A673 (cell line): Measurements from ENCODE around the gene NAA10. TPM values are rescaled to one million over a fixed set of nuclear protein-coding genes. Genes with fewer than 3 reads are reported as not detected.

Experiments
- BruUV-seq: library from RNA; stranded (reverse); fragments of 400-500 nt; replicated peaks from 2 replicates; lab custom pipeline; 2021; lab: Mats Ljungman, UMichigan
- CTCF ChIA-PET: fragments of 300-600 bp; sonication (Branson Sonifier 250); formaldehyde crosslinking; loops from one replicate; lab custom pipeline; 2022; ENCODE audit warnings: antibody characterized with exemption; lab: Charles Lee
- POLR2A ChIA-PET: fragments of 300-600 bp; sonication (Branson Sonifier 250); formaldehyde crosslinking; loops from one replicate; lab custom pipeline; 2022; ENCODE audit warnings: antibody characterized with exemption; ENCODE audit not compliant: low non-redundant PET; lab: Charles Lee
- DNase-seq: peaks from one replicate; pipeline ENCODE4 v3.0.0-alpha.2; 2015; ENCODE audit warnings: low spot score
- H3K27ac ChIP-seq: fragments of 200-600 bp; sonication (generic); 2 replicates; pipeline ENCODE4 v1.5.1; 2016; ENCODE audit warnings: mixed run types, low read depth, mild to moderate bottlenecking, mixed read lengths, antibody characterized with exemption, low read length; ENCODE audit not compliant: poor library complexity, severe bottlenecking
- H3K27me3 ChIP-seq: fragments of 200-600 bp; sonication (generic); replicated peaks from 2 replicates; pipeline ENCODE4 v1.6.1; 2017; ENCODE audit warnings: mixed run types, low read depth, mild to moderate bottlenecking, mixed read lengths, antibody characterized with exemption, low read length; ENCODE audit not compliant: insufficient read depth, poor library complexity
- H3K36me3 ChIP-seq: fragments of 200-600 bp; sonication (generic); 2 replicates; pipeline ENCODE4 v1.6.1; 2016; ENCODE audit warnings: mixed run types, mild to moderate bottlenecking, mixed read lengths, antibody characterized with exemption, low read length; ENCODE audit not compliant: insufficient read depth, poor library complexity, severe bottlenecking
- H3K4me1 ChIP-seq: fragments of 200-600 bp; sonication (generic); 2 replicates; pipeline ENCODE4 v1.6.1; 2017; ENCODE audit warnings: mixed run types, mild to moderate bottlenecking, mixed read lengths, antibody characterized with exemption, low read length; ENCODE audit not compliant: insufficient read depth, poor library complexity, severe bottlenecking
- H3K4me3 ChIP-seq: fragments of 200-600 bp; sonication (generic); 2 replicates; pipeline ENCODE4 v1.5.1; 2016; ENCODE audit warnings: low read depth, mixed run types, mild to moderate bottlenecking, mixed read lengths, low read length; ENCODE audit not compliant: poor library complexity, severe bottlenecking
- H3K9me3 ChIP-seq: fragments of 200-600 bp; sonication (generic); 2 replicates; pipeline ENCODE4 v1.6.1; 2016; ENCODE audit warnings: mixed run types, low read depth, mild to moderate bottlenecking, mixed read lengths, antibody characterized with exemption, low read length; ENCODE audit not compliant: poor library complexity, severe bottlenecking
- EZH2 ChIP-seq: fragments of 200-600 bp; sonication (generic); IDR thresholded peaks from 2 replicates; pipeline ENCODE4 v1.6.1; 2017; ENCODE audit warnings: borderline replicate concordance, low read depth, mild to moderate bottlenecking, mixed read lengths, antibody characterized with exemption, low read length; ENCODE audit not compliant: poor library complexity, severe bottlenecking
- intact Hi-C: fragments of 100-400 bp; cut with micrococcal nuclease; formaldehyde crosslinking; loops from one replicate; pipeline ENCODE4 v1.10.0; 2022; ENCODE audit not compliant: unreplicated experiment
- total RNA-seq: library from RNA; stranded (reverse); gene quantifications from 2 replicates; pipeline ENCODE4 v1.2.3, GENCODE V29; 2021
- TF ChIP-seq, protein P1 (sequence below): fragments of 300-800, 200-600 bp; sonication (generic); conservative IDR thresholded peaks from 2 replicates; pipeline ENCODE4 v1.5.1; 2017; ENCODE audit warnings: low read depth, mild to moderate bottlenecking, antibody characterized with exemption, low read length, moderate library complexity, mixed read lengths

The NAA10 gene
- total RNA-seq, 1 experiment from 2014 or later, result 140 TPM

DNA sequence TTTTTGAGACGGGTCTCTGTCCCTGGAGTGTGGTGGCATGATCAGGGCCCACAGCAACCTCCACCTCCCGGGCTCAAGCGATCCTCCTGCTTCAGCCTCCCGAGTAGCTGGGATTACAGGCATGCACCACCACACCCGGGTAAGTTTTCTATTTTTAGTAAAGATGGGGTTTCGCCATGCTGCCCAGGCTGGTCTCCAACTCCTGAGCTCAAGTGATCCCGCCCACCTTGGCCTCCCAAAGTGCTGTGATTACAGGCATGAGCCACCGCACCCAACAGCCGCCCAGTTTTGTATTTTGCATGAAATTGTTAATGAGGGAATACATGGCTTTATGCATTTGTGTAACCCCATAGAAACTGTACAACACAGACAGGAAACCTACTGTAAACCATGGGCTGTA is 6.0 kb downstream of the NAA10 start:
- BruUV-seq, result no TSS peak
- Histone ChIP-seq H3K4me3 (peak overlapping the region; percentile 27), H3K27ac (peak overlapping the region; percentile 44), H3K4me1 (peaks cover 20% of the 10 kb centered on the region), H3K36me3 (no peaks in the 10 kb centered on the region), H3K27me3 (no peaks in the 10 kb centered on the region), H3K9me3 (no peaks in the 10 kb centered on the region)
- CTCF ChIA-PET, result interaction anchor here (1.5 kb wide), 1 partner anchor 18 kb away, joined by 8 read pairs; no protein-coding TSS in a partner anchor
- TF ChIP-seq, protein P1, sequence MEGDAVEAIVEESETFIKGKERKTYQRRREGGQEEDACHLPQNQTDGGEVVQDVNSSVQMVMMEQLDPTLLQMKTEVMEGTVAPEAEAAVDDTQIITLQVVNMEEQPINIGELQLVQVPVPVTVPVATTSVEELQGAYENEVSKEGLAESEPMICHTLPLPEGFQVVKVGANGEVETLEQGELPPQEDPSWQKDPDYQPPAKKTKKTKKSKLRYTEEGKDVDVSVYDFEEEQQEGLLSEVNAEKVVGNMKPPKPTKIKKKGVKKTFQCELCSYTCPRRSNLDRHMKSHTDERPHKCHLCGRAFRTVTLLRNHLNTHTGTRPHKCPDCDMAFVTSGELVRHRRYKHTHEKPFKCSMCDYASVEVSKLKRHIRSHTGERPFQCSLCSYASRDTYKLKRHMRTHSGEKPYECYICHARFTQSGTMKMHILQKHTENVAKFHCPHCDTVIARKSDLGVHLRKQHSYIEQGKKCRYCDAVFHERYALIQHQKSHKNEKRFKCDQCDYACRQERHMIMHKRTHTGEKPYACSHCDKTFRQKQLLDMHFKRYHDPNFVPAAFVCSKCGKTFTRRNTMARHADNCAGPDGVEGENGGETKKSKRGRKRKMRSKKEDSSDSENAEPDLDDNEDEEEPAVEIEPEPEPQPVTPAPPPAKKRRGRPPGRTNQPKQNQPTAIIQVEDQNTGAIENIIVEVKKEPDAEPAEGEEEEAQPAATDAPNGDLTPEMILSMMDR, result no peak
- TF ChIP-seq EZH2, result no peak
- intact Hi-C loops, result loop anchor here (1.0 kb wide), 1 partner anchor 42 kb away; the partner anchor contains the start of gene HCFC1
- DNase-seq, result peak; percentile 29
- POLR2A ChIA-PET, result interaction anchor here (0.5 to 0.6 kb wide), 2 partner anchors 170 to 442 kb away, joined by 3 to 13 read pairs; no protein-coding TSS in a partner anchor

DNA sequence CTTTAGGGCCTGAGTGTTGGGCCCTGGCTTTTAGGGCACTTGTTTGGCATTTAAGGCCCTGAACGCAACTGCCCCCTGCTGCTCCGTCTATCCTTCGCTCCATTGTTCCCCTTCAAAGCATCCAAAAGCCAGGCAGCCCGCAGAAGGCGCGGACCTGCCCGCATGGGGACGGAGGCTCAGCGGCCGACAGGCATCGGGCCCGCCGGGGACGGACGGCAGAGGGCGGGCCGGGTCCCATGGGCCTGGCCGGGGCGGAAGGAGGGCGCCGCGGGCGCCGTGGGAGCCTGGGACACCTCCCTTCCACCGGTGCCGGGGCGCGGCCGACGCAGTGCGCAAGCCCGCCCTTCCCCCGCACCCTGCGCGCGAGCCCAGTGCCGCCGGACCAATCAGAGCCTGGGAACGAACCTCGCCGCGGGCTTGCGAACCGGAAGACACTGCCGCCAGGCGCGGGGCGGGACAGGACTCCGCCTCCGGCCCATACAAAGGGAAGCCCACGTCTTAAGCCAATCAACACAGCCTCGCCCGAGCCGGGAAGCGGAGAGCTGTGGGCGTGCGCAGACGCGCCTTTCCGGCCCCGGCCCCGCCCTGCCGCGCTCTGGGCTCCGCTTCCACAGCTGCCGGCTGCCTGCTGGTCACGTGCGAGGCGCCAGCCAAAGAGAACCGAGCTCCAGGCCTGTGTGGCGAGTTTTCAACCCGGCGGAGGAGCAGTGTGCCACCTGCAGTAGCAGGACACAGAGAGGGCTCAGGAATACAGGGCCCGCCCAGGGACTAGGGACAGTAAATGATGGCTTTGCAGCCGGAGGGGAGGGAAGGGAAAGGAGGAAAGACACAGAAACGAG is 6.7 kb downstream of the NAA10 start:
- TF ChIP-seq, protein P1, result no peak
- TF ChIP-seq EZH2, result no peak
- POLR2A ChIA-PET, result interaction anchor here (0.5 kb wide), 1 partner anchor 171 kb away, joined by 3 read pairs; no protein-coding TSS in a partner anchor
- CTCF ChIA-PET, result interaction anchor here (1.0 to 1.5 kb wide), 2 partner anchors 19 to 446 kb away, joined by 3 to 8 read pairs; no protein-coding TSS in a partner anchor

GRCh38 chrX:153927672-153927921 is 7.2 kb downstream of the NAA10 start:
- intact Hi-C loops, result no loop called here
- Histone ChIP-seq H3K4me1 (peaks cover 20% of the 10 kb centered on the region), H3K9me3 (no peaks in the 10 kb centered on the region), H3K36me3 (no peaks in the 10 kb centered on the region), H3K4me3 (peak overlapping the region; percentile 58), H3K27me3 (no peaks in the 10 kb centered on the region), H3K27ac (peak overlapping the region; percentile 94)
- ChIA-PET POLR2A (no interaction called here), CTCF (interaction anchor here (1.0 kb wide), 1 partner anchor 446 kb away, joined by 3 read pairs; no protein-coding TSS in a partner anchor)
- no peak for DNase-seq
- BruUV-seq, result TSS peak; percentile 20
- TF ChIP-seq, protein P1, result no peak
- TF ChIP-seq EZH2, result no peak

More for the DNA sequence above, 6.7 kb downstream of the NAA10 start:
- Histone ChIP-seq H3K36me3 (no peaks in the 10 kb centered on the region), H3K4me3 (peak overlapping the region; percentile 58), H3K27ac (peak overlapping the region; percentile 94), H3K27me3 (no peaks in the 10 kb centered on the region), H3K4me1 (peaks cover 20% of the 10 kb centered on the region), H3K9me3 (no peaks in the 10 kb centered on the region)
- intact Hi-C loops, result loop anchor here (1.0 kb wide), 1 partner anchor 43 kb away; the partner anchor contains the start of gene HCFC1
- no TSS peak for BruUV-seq
- peak; percentile 99 for DNase-seq
